ENCODE measurements around the gene APC2. TPM values are rescaled to one million over a fixed set of nuclear protein-coding genes. Genes with fewer than 3 reads are reported as not detected.

The APC2 gene
- total RNA-seq, 1 experiment from 2014 or later: 0.68 TPM

- Mint-ChIP-seq H3K4me1 (peaks cover 13 to 17% of the 10 kb centered on the region in 2 experiments), H3K27ac (peak overlapping the region in 1 of 3 experiments; percentile 4; a peak in 1 of 7 replicates), H3K9me3 (peaks cover 0 to 4% of the 10 kb centered on the region in 2 experiments; a peak in 1 of 5 replicates), H3K27me3 (ENCODE audit: low read depth) (peaks cover 65% of the 10 kb centered on the region), H3K4me3 (peak overlapping the region; percentile 28 to 43; a peak in 2 of 5 replicates), H3K36me3 (ENCODE audit: insufficient read depth in 1 of 3, low read depth in 3 of 3) (no peaks in the 10 kb centered on the region)
- H3K27ac ChIP-seq (ENCODE audit: insufficient read length, low read depth, low read length): no peak overlapping the region
- H3K79me2 ChIP-seq (ENCODE audit: insufficient read depth, low read length): no peaks in the 10 kb centered on the region
- H2AFZ ChIP-seq (ENCODE audit: low read length): no peak overlapping the region
- no peak overlapping the region for H3K23ac ChIP-seq (ENCODE audit: insufficient read length, low read depth, low read length)
- WGBS (ENCODE audit: extremely low coverage, insufficient read length, low lambda C conversion rate): no CpG with 5 or more reads among the region's 11 CpGs
- H3K27me3 ChIP-seq (ENCODE audit: insufficient read depth, low read length): no peaks in the 10 kb centered on the region
- H4K91ac ChIP-seq (ENCODE audit: insufficient read length, low read depth, low read length): no peak overlapping the region
- TF ChIP-seq CTCF (conservative IDR thresholded peaks at IDR 0.05): no peak
- H2BK12ac ChIP-seq (ENCODE audit: insufficient read length, low read depth, low read length): no peak overlapping the region
- no peak overlapping the region for H3K4me2 ChIP-seq (ENCODE audit: insufficient read depth, insufficient read length, low read length)
- H4K8ac ChIP-seq (replicated peaks; ENCODE audit: insufficient read length, low read depth, low read length): no peak overlapping the region
- H2BK5ac ChIP-seq (ENCODE audit: insufficient read length, low read length): no peak overlapping the region
- H3K14ac ChIP-seq (ENCODE audit: insufficient read depth, low read length): no peak overlapping the region
- H3K18ac ChIP-seq (ENCODE audit: insufficient read length, low read depth, low read length): no peak overlapping the region
- no peaks in the 10 kb centered on the region for H3K4me1 ChIP-seq (ENCODE audit: insufficient read depth, low read length)
- no peaks in the 10 kb centered on the region for H3K9me3 ChIP-seq (ENCODE audit: control insufficient read depth, low read depth, low read length)
- no peak overlapping the region for H2BK20ac ChIP-seq (ENCODE audit: low read depth, low read length, poor library complexity, severe bottlenecking)
- H3K4ac ChIP-seq (ENCODE audit: low read depth, low read length): no peak overlapping the region
- no peak overlapping the region for H2BK15ac ChIP-seq (ENCODE audit: low read depth, low read length)
- H2BK120ac ChIP-seq (ENCODE audit: low read depth, low read length, poor library complexity, severe bottlenecking): no peak overlapping the region
- H4K5ac ChIP-seq (ENCODE audit: insufficient read length, low read depth, low read length): no peak overlapping the region
- no peaks in the 10 kb centered on the region for H3K79me1 ChIP-seq (ENCODE audit: insufficient read depth, low read depth, low read length, poor library complexity, severe bottlenecking)
- H3K9ac ChIP-seq (ENCODE audit: extremely low read depth, insufficient read length, low read length): no peak overlapping the region
- no peak for DNase-seq
- no peak overlapping the region for H3K56ac ChIP-seq (ENCODE audit: insufficient read length, low read depth, low read length)
- no peak overlapping the region for H3T11ph ChIP-seq (ENCODE audit: low read length)
- H3K23me2 ChIP-seq (ENCODE audit: insufficient read length, low read depth, low read length, poor library complexity, severe bottlenecking): peaks cover 4% of the 10 kb centered on the region
- no peak overlapping the region for H2AK5ac ChIP-seq (ENCODE audit: insufficient read length, low read length)
- H4K20me1 ChIP-seq (ENCODE audit: control insufficient read depth, insufficient read depth, insufficient read length): no peaks in the 10 kb centered on the region
Measured at GRCh38 chr19:1509602-1510441, 59.9 kb downstream of the APC2 start.
